SK-N-SH treated with all-trans-retinoic acid at 6 μM for 48 hours (cell line): ENCODE results near the gene LENG9.

Source experiments
- ATAC-seq: fragments of 200-7000 bp; cut with Tn5 transposase; 3 replicates; pipeline ENCODE4 v1.9.1; 2020; ENCODE audit warnings: mild to moderate bottlenecking, moderate library complexity
- ARNTL ChIP-seq: fragments of 450-650 bp; formaldehyde crosslinking; IDR thresholded peaks from 2 replicates; pipeline ENCODE4 v1.5.0; 2020; ENCODE audit warnings: low read depth, mild to moderate bottlenecking, moderate library complexity, borderline replicate concordance
- BACH2 ChIP-seq: fragments of 250-450 bp; sonication (Bioruptor Pico); IDR thresholded peaks from 2 replicates; pipeline ENCODE4 v1.9.0; 2021; ENCODE audit warnings: mild to moderate bottlenecking, borderline replicate concordance
- ESRRG ChIP-seq: fragments of 250-450 bp; sonication (Bioruptor Pico); IDR thresholded peaks from 2 replicates; pipeline ENCODE4 v1.6.1; 2021; ENCODE audit warnings: mild to moderate bottlenecking
- GLIS3 ChIP-seq: fragments of 250-450 bp; sonication (Bioruptor Pico); IDR thresholded peaks from 2 replicates; pipeline ENCODE4 v1.5.0; 2020; ENCODE audit warnings: mild to moderate bottlenecking, moderate library complexity
- ISL1 ChIP-seq: fragments of 250-450 bp; sonication (Bioruptor Pico); IDR thresholded peaks from 2 replicates; pipeline ENCODE4 v2.1.2; 2022; ENCODE audit warnings: mild to moderate bottlenecking, moderate library complexity
- OSR1 ChIP-seq: fragments of 250-450 bp; sonication (Bioruptor Pico); IDR thresholded peaks from 2 replicates; pipeline ENCODE4 v1.8.0; 2022; ENCODE audit warnings: moderate library complexity, mild to moderate bottlenecking, inconsistent platforms
- PPARA ChIP-seq: fragments of 250-450 bp; sonication (Bioruptor Pico); IDR thresholded peaks from 2 replicates; pipeline ENCODE4 v1.5.0; 2020; ENCODE audit warnings: mild to moderate bottlenecking, borderline replicate concordance
- TCF4 ChIP-seq: fragments of 250-450 bp; sonication (Bioruptor Pico); IDR thresholded peaks from 2 replicates; pipeline ENCODE4 v1.8.0; 2021; ENCODE audit warnings: mild to moderate bottlenecking, moderate library complexity, borderline replicate concordance
- TOX ChIP-seq: fragments of 250-450 bp; sonication (Bioruptor Pico); IDR thresholded peaks from 2 replicates; pipeline ENCODE4 v1.8.0; 2021; ENCODE audit warnings: mild to moderate bottlenecking, moderate library complexity, borderline replicate concordance
- ZC3H10 ChIP-seq: fragments of 250-450 bp; sonication (Bioruptor Pico); IDR thresholded peaks from 2 replicates; pipeline ENCODE4 v1.5.1; 2021; ENCODE audit warnings: mild to moderate bottlenecking, moderate library complexity
- ZFP3 ChIP-seq: fragments of 250-450 bp; sonication (Bioruptor Pico); IDR thresholded peaks from 2 replicates; pipeline ENCODE4 v1.5.0; 2020; ENCODE audit warnings: mild to moderate bottlenecking, moderate library complexity
- ZFP30 ChIP-seq: fragments of 450-650 bp; formaldehyde crosslinking; IDR thresholded peaks from 2 replicates; pipeline ENCODE4 v1.5.0; 2022; ENCODE audit warnings: mild to moderate bottlenecking, moderate library complexity
- ZNF565 ChIP-seq: fragments of 450-650 bp; formaldehyde crosslinking; conservative IDR thresholded peaks from 2 replicates; pipeline ENCODE4 v1.5.0; 2020; ENCODE audit warnings: low read depth, mild to moderate bottlenecking, moderate library complexity
- TF ChIP-seq, protein P1 (sequence below): fragments of 250-450 bp; sonication (Bioruptor Pico); IDR thresholded peaks from 2 replicates; pipeline ENCODE4 v1.5.1; 2020; ENCODE audit warnings: low read depth, mild to moderate bottlenecking, moderate library complexity
- TF ChIP-seq, protein P2 (sequence below): fragments of 250-450 bp; sonication (Bioruptor Pico); IDR thresholded peaks from 2 replicates; pipeline ENCODE4 v1.8.0; 2020; ENCODE audit warnings: mild to moderate bottlenecking, moderate library complexity, borderline replicate concordance
- TF ChIP-seq, protein P3 (sequence below): fragments of 250-450 bp; sonication (Bioruptor Pico); IDR thresholded peaks from 2 replicates; pipeline ENCODE4 v1.8.0; 2021; ENCODE audit warnings: low read depth, mild to moderate bottlenecking, moderate library complexity, borderline replicate concordance

LENG9 gene

DNA sequence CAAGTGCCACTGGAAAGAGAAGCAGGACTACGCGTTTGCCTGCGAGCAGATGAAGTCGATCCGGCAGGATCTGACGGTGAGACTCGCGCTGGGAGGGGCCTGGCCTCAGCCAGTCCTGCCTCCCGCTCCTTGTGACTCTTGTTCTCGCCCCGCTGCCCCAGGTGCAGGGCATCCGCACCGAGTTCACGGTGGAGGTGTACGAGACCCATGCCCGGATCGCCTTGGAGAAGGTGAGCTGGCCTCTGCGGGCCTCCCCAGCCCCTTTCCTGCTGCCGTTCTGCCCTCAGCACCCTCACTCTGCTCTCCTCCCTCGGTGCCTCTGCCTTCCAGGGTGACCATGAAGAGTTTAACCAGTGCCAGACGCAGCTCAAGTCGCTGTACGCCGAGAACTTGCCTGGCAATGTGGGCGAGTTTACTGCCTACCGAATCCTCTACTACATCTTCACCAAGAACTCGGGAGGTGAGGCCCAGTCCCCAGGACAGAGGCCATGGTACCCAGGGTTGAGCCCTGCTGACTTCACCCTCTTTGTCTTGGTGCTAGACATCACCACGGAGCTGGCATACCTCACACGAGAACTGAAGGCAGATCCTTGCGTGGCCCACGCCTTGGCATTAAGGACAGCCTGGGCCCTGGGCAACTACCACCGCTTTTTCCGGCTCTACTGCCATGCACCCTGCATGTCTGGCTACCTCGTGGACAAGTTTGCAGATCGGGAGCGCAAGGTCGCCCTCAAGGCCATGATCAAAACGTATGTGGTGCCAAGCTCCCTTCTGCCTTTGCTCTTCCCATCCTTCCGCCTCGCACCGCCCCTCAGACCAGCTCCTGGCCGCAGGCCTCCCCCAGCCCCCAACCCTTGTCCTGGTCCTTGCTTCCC is 5.6 kb downstream of the LENG9 start:
- no peak for ATAC-seq
- TF ChIP-seq BACH2 (CRISPR knock-in tag) (no peak), TCF4 (CRISPR knock-in tag) (no peak), ARNTL (CRISPR knock-in tag) (no peak), OSR1 (no peak), ESRRG (CRISPR knock-in tag) (no peak), PPARA (CRISPR knock-in tag) (no peak), ZC3H10 (CRISPR knock-in tag) (no peak), ISL1 (CRISPR knock-in tag) (no peak)
- TF ChIP-seq, protein P1, sequence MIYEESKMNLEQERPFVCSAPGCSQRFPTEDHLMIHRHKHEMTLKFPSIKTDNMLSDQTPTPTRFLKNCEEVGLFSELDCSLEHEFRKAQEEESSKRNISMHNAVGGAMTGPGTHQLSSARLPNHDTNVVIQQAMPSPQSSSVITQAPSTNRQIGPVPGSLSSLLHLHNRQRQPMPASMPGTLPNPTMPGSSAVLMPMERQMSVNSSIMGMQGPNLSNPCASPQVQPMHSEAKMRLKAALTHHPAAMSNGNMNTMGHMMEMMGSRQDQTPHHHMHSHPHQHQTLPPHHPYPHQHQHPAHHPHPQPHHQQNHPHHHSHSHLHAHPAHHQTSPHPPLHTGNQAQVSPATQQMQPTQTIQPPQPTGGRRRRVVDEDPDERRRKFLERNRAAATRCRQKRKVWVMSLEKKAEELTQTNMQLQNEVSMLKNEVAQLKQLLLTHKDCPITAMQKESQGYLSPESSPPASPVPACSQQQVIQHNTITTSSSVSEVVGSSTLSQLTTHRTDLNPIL (CRISPR knock-in tag), result no peak
- TF ChIP-seq, protein P2, sequence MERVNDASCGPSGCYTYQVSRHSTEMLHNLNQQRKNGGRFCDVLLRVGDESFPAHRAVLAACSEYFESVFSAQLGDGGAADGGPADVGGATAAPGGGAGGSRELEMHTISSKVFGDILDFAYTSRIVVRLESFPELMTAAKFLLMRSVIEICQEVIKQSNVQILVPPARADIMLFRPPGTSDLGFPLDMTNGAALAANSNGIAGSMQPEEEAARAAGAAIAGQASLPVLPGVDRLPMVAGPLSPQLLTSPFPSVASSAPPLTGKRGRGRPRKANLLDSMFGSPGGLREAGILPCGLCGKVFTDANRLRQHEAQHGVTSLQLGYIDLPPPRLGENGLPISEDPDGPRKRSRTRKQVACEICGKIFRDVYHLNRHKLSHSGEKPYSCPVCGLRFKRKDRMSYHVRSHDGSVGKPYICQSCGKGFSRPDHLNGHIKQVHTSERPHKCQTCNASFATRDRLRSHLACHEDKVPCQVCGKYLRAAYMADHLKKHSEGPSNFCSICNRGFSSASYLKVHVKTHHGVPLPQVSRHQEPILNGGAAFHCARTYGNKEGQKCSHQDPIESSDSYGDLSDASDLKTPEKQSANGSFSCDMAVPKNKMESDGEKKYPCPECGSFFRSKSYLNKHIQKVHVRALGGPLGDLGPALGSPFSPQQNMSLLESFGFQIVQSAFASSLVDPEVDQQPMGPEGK (CRISPR knock-in tag), result no peak

DNA sequence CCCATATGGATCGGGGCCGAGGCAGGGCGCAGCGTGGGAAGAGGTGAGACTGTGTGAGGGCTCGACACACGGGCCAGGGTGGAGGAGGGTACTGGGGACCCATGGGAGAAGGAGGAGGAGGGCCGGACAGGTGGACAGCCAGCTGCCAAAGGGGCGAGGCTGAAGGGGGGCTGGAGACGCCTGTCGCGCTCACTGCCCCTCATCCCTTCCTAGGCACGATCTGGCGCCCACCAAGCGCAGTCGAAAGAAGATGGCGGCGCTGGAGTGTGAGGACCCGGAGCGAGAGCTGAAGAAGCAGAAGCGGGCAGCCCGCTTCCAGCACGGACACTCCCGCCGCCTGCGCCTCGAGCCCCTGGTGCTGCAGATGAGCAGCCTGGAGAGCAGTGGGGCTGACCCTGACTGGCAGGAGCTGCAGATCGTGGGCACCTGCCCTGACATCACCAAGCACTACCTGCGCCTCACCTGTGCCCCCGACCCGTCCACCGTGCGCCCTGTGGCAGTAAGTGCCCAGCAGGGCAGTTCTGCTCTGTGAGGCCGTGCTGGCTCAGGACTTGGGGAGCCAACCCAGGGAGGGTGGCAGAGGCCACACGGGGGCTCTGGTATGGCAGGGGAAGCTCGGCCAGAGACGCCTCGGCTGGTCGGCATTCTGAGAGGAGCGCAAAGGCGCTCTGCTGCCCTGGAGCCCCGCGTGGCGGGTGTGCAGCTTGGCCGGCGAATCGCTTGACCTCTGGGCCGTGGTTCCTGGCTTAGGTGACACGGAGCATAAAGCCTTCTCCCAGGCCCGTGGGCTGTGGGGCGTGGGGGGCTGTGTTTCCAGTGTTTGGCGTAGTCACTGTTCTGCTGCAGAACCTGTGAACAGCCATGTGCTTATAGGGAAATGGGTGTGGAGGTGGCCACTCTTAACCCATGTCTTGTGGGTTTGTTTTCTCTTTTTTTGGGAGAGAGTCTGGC is 6.9 kb downstream of the LENG9 start:
- TF ChIP-seq, protein P1 (CRISPR knock-in tag), result no peak
- TF ChIP-seq ZFP3 (CRISPR knock-in tag), result no peak
- no peak for TF ChIP-seq ISL1 (CRISPR knock-in tag)
- TF ChIP-seq, protein P3, sequence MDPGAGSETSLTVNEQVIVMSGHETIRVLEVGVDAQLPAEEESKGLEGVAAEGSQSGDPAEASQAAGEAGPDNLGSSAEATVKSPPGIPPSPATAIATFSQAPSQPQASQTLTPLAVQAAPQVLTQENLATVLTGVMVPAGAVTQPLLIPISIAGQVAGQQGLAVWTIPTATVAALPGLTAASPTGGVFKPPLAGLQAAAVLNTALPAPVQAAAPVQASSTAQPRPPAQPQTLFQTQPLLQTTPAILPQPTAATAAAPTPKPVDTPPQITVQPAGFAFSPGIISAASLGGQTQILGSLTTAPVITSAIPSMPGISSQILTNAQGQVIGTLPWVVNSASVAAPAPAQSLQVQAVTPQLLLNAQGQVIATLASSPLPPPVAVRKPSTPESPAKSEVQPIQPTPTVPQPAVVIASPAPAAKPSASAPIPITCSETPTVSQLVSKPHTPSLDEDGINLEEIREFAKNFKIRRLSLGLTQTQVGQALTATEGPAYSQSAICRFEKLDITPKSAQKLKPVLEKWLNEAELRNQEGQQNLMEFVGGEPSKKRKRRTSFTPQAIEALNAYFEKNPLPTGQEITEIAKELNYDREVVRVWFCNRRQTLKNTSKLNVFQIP (CRISPR knock-in tag), result no peak
- no peak for TF ChIP-seq TOX (CRISPR knock-in tag)
- no peak; the same call in 2 of the 3 replicates for ATAC-seq

DNA sequence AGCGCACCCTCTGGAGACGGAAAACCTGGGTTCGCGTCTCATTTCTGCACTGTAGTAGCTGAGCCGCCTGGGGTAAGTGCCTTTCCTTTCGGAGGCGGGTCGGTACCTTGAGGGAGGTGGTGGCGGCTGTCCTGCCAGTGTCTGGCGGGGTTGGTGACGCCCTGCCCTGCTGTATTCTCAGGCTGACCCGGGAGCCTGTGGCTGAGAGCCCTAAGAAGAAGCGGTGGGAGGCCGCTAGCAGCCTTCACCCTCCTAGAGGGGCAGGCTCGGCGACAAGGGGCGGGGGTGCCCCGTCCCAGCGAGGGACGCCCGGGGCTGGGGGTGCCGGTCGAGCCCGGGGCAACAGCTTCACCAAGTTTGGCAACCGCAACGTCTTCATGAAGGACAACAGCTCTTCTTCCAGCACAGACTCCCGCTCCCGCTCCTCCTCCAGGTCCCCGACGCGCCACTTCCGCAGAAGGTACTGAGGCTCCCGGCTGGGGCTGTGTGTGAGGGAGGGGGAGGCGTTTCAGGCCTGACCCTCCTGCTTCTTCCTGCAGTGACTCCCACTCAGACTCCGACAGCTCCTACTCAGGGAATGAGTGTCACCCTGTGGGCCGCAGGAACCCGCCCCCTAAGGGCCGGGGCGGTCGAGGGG is 7.7 kb downstream of the LENG9 start:
- TF ChIP-seq ARNTL (CRISPR knock-in tag) (no peak), TCF4 (CRISPR knock-in tag) (no peak), ZFP30 (CRISPR knock-in tag) (no peak), GLIS3 (CRISPR knock-in tag) (no peak), ISL1 (CRISPR knock-in tag) (no peak), ZFP3 (CRISPR knock-in tag) (no peak), ZNF565 (CRISPR knock-in tag) (no peak), PPARA (CRISPR knock-in tag) (no peak)
- TF ChIP-seq, protein P3 (CRISPR knock-in tag), result no peak
- TF ChIP-seq, protein P2 (CRISPR knock-in tag), result no peak
- no peak for ATAC-seq
